Measurements from ENCODE around the gene PLXNA3.

DNA sequence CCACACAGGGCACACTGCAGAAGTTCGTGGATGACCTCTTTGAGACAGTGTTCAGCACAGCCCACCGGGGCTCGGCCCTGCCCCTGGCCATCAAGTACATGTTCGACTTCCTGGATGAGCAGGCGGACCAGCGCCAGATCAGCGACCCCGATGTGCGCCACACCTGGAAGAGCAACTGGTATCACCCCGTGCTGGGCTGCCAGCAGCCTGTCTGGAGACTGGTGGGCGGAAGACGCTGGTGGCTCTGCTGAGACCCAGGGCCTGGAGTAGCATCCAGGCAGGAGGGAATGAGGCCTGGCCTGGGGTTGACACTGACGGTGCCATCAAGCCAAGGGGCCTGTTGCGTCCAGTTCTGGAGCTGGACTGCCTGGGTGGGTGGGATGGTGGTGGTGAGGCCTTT, 12.4 kb downstream of the PLXNA3 start:
- no peak for TF ChIP-seq EP300 (IDR thresholded peaks at IDR 0.05)
- no peak for TF ChIP-seq POLR2AphosphoS5 (IDR thresholded peaks at IDR 0.05)
- TF ChIP-seq POLR2A (IDR thresholded peaks at IDR 0.05) = no peak

Measured in suprapubic skin (tissue), 4 donors.